H1 (cell line): Measurements from ENCODE around the gene FAM170B. TPM values are rescaled to one million over a fixed set of nuclear protein-coding genes. Genes with fewer than 3 reads are reported as not detected.
A peak's percentile ranks its signal among the peaks of the same experiment; 100 is the strongest.

ENCODE experiments used
- EGR1 ChIP-seq: IDR thresholded peaks from 2 replicates; pipeline ENCODE4 v1.6.1; 2011; ENCODE audit warnings: low read depth, low read length, borderline replicate concordance
- PHF8 ChIP-seq: fragments of 200-600 bp; sonication (generic); conservative IDR thresholded peaks from 2 replicates; pipeline ENCODE4 v1.7.1; 2012; ENCODE audit warnings: low read depth, mild to moderate bottlenecking, inconsistent platforms, low read length, moderate library complexity
- RBBP5 ChIP-seq: IDR thresholded peaks from 2 replicates; pipeline ENCODE4 v1.7.1; 2012; ENCODE audit warnings: low read depth, mild to moderate bottlenecking, inconsistent platforms, low read length, moderate library complexity, borderline replicate concordance
- TAF1 ChIP-seq: IDR thresholded peaks from 2 replicates; pipeline ENCODE4 v1.6.1; 2011; ENCODE audit warnings: mild to moderate bottlenecking, low read depth, low read length
- polyA plus RNA-seq, 7 experiments: library from polyadenylated mRNA; depleted of rRNA in 3 of 7; stranded (reverse) in 5 of 7; unstranded in 2 of 7; fragments of >200 nt in 5 of 7; fragments of 200-250 nt in 2 of 7; gene quantifications; 1 replicate in 5 of 7; 2 replicates in 1 of 7; 4 replicates in 1 of 7; pipeline versions ENCODE4 v1.2.1 to v1.2.3, GENCODE V29; 2011 to 2013; ENCODE audit warnings: missing spikeins in 2 of 7, mixed read lengths in 2 of 7
- total RNA-seq: library from RNA; stranded (reverse); fragmentation: NEBNext Ultra II Directional; extraction: Animal tissue kit (Norgen Biotek cat#: 25700); gene quantifications from 2 replicates; pipeline ENCODE4 v1.2.1, GENCODE V29; 2021
- TF ChIP-seq, protein P1 (sequence below), 3 experiments: IDR thresholded peaks; 1 replicate in 2 of 3; 2 replicates in 1 of 3; pipeline versions ENCODE4 v1.5.1 to v1.6.1; 2011; ENCODE audit warnings: low read length in 3 of 3, mild to moderate bottlenecking in 3 of 3, inconsistent platforms in 2 of 3, low read depth in 1 of 3, moderate library complexity in 1 of 3; ENCODE audit not compliant: insufficient read depth in 1 of 3; ENCODE audit errors: control extremely low read depth in 1 of 3
- TF ChIP-seq, protein P2 (sequence below): IDR thresholded peaks from 2 replicates; pipeline ENCODE4 v1.6.1; 2011; ENCODE audit warnings: low read depth, mild to moderate bottlenecking, low read length; ENCODE audit not compliant: insufficient read depth

Gene FAM170B
- total and polyA plus RNA-seq, 2 of the 8 experiments (the other 6 are each of a cell fraction or from before 2014, with no cell fraction given) = not detected

DNA sequence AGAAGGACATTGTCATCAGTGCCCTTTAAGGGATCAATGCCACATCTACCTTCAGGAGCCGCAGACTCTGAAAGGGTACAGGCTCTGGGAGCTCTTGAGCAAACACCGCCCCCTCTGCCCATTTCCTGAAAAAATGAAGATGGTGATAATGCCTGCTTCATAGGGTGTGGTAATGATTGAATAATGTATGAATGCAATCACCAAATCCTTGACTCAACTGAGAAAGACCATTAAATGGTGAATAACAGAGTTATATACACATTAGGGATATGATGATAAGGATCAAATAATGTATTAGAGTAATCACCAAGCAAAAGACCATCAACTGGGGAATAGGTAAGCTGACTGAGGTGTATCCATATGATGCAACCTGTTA lies 1.5 kb downstream of the FAM170B start (continued):
- TF ChIP-seq, protein P1, sequence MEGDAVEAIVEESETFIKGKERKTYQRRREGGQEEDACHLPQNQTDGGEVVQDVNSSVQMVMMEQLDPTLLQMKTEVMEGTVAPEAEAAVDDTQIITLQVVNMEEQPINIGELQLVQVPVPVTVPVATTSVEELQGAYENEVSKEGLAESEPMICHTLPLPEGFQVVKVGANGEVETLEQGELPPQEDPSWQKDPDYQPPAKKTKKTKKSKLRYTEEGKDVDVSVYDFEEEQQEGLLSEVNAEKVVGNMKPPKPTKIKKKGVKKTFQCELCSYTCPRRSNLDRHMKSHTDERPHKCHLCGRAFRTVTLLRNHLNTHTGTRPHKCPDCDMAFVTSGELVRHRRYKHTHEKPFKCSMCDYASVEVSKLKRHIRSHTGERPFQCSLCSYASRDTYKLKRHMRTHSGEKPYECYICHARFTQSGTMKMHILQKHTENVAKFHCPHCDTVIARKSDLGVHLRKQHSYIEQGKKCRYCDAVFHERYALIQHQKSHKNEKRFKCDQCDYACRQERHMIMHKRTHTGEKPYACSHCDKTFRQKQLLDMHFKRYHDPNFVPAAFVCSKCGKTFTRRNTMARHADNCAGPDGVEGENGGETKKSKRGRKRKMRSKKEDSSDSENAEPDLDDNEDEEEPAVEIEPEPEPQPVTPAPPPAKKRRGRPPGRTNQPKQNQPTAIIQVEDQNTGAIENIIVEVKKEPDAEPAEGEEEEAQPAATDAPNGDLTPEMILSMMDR (IDR thresholded peaks at IDR 0.05; ENCODE audit: control extremely low read depth in 1 of 3, insufficient read depth in 1 of 3, low read depth in 1 of 3, low read length in 3 of 3) = peak in 2 of 3 experiments; percentile 6 to 20; a peak in 1 of 4 replicates
- no peak for TF ChIP-seq TAF1
- no peak for TF ChIP-seq RBBP5
- TF ChIP-seq PHF8 = no peak
- TF ChIP-seq, protein P2, sequence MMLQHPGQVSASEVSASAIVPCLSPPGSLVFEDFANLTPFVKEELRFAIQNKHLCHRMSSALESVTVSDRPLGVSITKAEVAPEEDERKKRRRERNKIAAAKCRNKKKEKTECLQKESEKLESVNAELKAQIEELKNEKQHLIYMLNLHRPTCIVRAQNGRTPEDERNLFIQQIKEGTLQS = no peak
- no peak for TF ChIP-seq EGR1
